Muscle of back (tissue), 13 donors: Measurements from ENCODE around the gene SHISA7. TPM values are rescaled to one million over a fixed set of nuclear protein-coding genes. Genes with fewer than 3 reads are reported as not detected.
A peak's percentile ranks its signal among the peaks of the same experiment; 100 is the strongest.

Experiments
- DNase-seq, 3 donors: peaks; one replicate each; pipeline versions ENCODE4 v3.0.0 to v3.0.0-alpha.2; 2013
- long read RNA-seq, 9 donors: transcript quantifications; one replicate each; lab custom pipeline, GENCODE V29; 2026
- polyA plus RNA-seq, 10 donors: library from polyadenylated mRNA; unstranded; fragments of 120-200 nt; gene quantifications; one replicate each; pipeline ENCODE4 v1.2.1, GENCODE V29; 2013; ENCODE audit not compliant: insufficient read length in 10 of 10

The SHISA7 gene
- under 1 TPM; 0.07 to 0.39 (median 0.15) TPM for polyA plus RNA-seq
- long read RNA-seq, donor 1, result 0 reads
- long read RNA-seq, donor 2, result 0 reads
- long read RNA-seq, donor 3, result 0 reads
- long read RNA-seq, donor 4, result 0 reads
- long read RNA-seq, donor 5, result 0 reads
- long read RNA-seq, donor 6, result 0 reads
- long read RNA-seq, donor 7, result 0 reads
- long read RNA-seq, donor 8, result 0 reads
- long read RNA-seq, donor 9, result 0 reads

DNA sequence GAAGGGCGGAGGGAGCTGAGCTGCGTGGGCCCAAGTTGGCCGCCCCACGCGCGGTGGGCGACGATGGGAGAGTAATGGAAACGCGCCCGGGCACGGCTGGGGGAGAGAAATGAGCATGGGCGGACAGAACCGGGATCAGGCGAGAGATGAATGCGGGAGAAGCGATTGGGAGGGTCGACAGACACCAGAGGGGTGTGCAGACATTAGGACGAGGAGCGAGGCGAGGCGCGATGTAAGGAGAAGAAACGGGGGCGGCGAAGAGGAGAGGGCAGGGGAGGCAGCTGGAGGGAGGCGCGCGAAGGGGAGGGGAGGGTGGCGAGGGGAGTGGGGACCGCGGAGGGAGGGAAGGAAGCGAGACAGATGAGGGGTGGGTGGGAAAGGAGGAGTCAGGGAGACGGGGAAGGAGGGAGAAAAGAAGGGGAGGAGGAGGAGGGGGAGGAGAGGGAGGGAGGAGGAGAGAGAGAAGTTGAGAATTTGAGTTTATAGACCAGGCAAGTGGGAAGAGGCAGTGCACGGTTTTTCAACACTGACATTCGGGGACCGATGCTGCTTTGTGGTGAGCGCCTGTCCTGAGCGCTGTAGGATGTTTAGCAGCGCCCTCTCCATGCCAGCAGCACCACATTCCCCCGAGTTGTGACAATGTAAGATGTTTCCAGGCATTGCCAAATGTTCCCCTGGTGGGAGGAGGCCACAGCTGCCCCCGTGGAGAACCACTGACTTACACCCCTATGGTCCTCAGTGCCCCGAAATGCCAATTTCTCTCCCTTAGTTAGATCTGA, at the start of gene SHISA7:
TSS of gene SHISA7 (minus strand) at position 256 of the 779 bp plus-strand sequence. CDS start 437 bp downstream, outside the sequence.
- no peak for DNase-seq

DNA sequence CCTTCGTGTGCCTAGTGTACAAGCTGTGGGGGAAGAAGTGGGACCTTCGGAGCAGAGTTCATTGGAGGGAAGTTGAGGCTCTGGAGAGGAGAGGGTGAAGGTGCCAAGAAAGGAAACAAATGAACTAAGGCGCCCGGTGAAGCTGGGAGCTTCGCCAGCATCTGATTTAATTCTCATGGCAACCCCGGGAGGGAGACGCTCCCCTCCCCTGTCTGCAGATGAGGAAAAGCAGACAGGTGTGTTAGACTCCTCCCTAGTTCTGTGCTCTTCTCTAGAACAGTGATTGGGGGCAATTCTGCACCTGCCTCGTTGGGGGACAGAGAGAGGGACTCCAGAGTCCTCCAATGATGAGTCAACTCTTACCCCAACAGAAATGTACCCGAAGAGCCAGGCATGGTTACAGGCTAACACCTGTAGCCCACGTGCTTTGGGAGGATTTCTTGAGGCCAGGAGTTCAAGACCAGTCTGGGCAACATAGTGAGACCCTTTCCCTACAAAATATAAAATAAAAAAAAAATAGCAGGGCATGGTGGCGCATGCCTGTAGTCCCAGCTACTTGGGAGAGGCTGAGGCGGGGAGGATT, 49.4 kb upstream of the SHISA7 start:
- DNase-seq, result no peak

GRCh38 chr19:55491546-55492360, 48.7 kb upstream of the SHISA7 start:
- peak in 1 of 3 donors; percentile 47 for DNase-seq

GRCh38 chr19:55490478-55491432, 47.7 kb upstream of the SHISA7 start:
- DNase-seq, result peak in 1 of 3 donors; percentile 63

GRCh38 chr19:55489711-55490477, 46.8 kb upstream of the SHISA7 start:
- no peak for DNase-seq

DNA sequence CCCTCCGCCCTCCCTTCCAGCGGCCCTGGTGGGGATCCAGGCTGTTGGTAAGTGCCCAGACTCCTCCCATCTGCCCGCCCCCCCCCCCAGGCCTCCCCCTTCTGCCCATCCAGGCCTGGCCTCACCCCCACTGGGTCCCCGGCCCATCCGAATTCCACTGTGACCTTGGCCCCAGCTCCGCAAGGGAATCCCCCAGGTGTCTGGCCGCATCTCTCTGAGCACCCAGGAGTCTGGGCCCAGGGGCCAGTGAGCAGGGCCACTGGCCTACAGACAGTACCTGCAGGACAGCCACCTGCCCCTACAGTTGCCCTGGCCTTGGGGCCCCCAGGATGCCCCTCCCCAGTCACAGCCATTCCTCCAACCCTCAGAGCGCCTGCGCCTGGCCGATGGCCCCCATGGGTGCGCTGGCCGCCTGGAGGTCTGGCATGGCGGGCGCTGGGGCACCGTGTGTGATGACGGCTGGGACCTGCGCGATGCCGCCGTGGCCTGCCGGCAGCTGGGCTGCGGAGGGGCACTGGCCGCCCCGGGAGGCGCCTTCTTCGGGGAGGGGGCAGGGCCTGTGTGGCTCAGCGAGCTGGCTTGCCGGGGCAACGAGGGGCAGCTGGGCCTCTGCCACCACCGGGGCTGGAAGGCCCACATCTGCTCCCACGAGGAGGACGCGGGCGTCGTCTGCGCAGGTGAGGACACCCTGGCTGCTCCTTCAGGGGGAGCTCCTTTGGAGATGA, 46.0 kb upstream of the SHISA7 start:
- peak in 1 of 3 donors; percentile 61 for DNase-seq

GRCh38 chr19:55487924-55488687, 45.0 kb upstream of the SHISA7 start, which contains the start of gene SSC5D:
TSS of gene SSC5D (plus strand) at chr19:55488436. CDS start at chr19:55488590, 154 bp downstream.
- DNase-seq, result peak in 1 of 3 donors; percentile 86

GRCh38 chr19:55486971-55487923, 44.1 kb upstream of the SHISA7 start:
- DNase-seq, result peak; percentile 94 to 96 (median 95)

GRCh38 chr19:55486043-55486970, 43.2 kb upstream of the SHISA7 start:
- DNase-seq, result no peak

DNA sequence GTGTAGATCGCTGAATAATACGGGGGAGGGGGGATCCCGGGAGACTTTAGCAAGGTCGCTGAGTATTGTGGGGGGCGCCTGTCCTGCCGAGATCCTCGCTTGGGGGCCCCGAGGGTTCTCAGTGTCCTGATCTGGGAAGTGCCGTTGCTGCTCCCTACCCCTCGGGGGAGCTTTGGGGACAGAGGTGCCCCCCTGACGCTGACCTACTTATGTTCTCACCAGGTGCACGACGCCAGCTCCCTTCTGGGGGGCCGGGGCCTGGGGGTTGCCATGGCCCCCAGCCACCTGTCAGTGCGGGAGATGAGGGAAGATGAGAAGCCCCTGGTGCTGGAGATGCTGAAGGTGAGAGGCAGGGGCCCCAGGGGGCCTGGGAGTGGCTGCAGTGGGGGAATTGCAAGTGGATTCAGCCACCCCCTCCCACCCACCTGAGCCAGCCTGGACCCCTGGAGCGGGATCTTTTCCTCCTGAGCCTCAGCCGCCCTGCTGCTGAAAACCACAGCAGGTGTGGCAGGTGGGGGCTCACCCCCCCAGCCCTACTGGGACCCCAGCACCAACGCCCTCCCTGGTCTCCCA, 42.4 kb upstream of the SHISA7 start:
- no peak for DNase-seq

DNA sequence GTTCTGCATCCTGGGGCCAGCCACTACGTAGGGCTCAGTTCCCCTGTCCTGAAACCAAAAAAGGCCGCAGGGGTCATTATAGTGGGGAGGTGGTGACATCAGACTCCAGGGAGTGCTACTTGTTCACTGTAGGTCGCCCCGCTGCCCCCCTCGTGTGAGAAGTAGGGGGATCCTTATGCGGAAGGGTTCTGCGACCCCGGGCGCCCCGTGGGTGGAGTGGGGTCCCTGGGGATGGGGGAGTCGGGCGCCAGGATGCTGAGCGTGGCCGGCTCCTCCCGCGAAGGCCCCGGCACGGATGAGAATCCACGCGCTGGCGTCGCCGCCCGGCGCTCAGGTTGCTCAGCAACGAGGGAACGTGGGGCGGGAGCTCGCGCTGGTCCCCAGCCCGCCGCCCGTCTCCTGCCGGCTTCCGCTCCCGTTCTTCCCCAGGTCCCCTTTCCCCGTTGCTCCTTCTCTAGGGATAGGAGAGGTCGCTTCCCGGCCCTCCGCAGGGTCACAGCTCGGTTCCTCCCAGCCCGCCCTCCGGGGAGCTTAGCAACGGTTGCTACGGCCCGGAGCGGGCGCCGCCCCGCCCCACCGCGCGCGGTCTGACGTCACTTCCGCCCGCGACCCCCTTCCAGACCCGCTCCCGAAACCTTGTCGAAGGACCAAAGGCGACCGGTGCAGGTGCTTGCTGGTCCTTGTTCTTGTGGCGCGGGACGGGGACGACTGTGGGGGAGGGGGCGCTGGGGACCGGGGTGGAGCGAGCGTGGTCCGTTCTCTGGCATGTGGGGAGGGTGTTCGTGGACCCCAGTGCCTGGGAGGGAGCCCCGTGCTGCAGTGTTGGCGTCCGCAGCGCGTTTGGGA, 41.7 kb upstream of the SHISA7 start, which contains the start of gene NAT14:
TSS of gene NAT14 (plus strand) at position 596 of the 846 bp plus-strand sequence. CDS start 521 bp downstream, outside the sequence.
- peak in 2 of 3 donors; percentile 83 to 93 for DNase-seq

GRCh38 chr19:55483706-55484592, 40.8 kb upstream of the SHISA7 start:
- no peak for DNase-seq

DNA sequence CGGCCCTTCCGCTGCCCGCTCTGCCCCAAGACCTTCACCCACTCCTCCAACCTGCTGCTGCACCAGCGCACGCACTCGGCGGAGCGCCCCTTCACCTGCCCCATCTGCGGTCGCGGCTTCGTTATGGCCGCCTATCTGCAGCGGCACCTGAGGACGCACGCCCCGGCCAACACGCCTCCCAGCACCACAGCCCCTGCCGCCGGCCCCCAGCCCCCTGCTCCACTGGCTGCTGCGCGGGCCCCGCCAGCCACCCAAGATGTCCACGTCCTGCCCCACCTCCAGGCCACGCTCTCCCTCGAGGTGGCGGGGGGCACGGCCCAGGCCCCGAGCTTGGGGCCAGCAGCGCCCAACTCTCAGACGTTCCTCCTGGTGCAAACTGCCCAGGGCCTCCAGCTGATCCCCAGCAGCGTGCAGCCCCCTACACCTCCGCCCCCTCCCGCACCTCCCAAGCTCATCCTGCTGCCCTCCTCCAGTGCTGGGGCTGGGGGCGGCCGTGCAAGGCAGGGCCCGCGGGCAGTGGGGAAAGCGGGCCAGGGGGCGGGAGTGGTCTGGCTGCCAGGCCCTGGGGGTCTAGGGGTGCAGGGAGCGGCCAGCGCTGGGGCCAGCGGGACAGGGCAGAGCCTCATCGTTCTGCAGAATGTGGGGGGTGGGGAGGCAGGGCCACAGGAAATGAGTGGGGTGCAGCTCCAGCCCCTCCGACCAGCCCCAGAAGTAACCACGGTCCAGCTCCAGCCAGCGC, 40.0 kb upstream of the SHISA7 start:
- DNase-seq, result no peak
